DOHH2 (cell line): ENCODE results near the gene USP32.
A peak's percentile ranks its signal among the peaks of the same experiment; 100 is the strongest.

Experiments used
- H3F3A ChIP-seq: fragments of 200-600 bp; sonication (generic), shearing (Covaris generic); 2 replicates; pipeline ENCODE4 v1.6.0; 2016; ENCODE audit warnings: antibody characterized with exemption, mild to moderate bottlenecking; ENCODE audit not compliant: control insufficient read depth, insufficient read depth
- H3K27ac ChIP-seq: fragments of 200-600 bp; sonication (generic); 2 replicates; pipeline ENCODE4 v1.5.1; 2014; ENCODE audit warnings: low read depth, mild to moderate bottlenecking, low read length, moderate library complexity
- H3K27me3 ChIP-seq: fragments of 200-600 bp; sonication (generic); 2 replicates; pipeline ENCODE4 v1.6.1; 2014; ENCODE audit warnings: mild to moderate bottlenecking, low read length, mixed read lengths; ENCODE audit not compliant: control insufficient read depth
- H3K36me3 ChIP-seq: fragments of 200-600 bp; sonication (generic); 2 replicates; pipeline ENCODE4 v1.6.1; 2014; ENCODE audit warnings: mild to moderate bottlenecking, low read length, moderate library complexity, mixed read lengths; ENCODE audit not compliant: control insufficient read depth
- H3K4me1 ChIP-seq: fragments of 200-600 bp; sonication (generic); 2 replicates; pipeline ENCODE4 v1.6.1; 2014; ENCODE audit warnings: mild to moderate bottlenecking, low read length, mixed read lengths; ENCODE audit not compliant: control insufficient read depth
- H3K4me2 ChIP-seq: fragments of 200-600 bp; sonication (generic); 2 replicates; pipeline ENCODE4 v1.6.0; 2014; ENCODE audit warnings: mild to moderate bottlenecking, low read length, moderate library complexity
- H3K4me3 ChIP-seq: fragments of 200-600 bp; sonication (generic); 2 replicates; pipeline ENCODE4 v1.5.1; 2014; ENCODE audit warnings: mild to moderate bottlenecking, low read length, mixed read lengths
- H3K79me2 ChIP-seq: fragments of 200-600 bp; sonication (generic); 2 replicates; pipeline ENCODE4 v1.6.1; 2014; ENCODE audit warnings: mild to moderate bottlenecking, low read length, mixed read lengths; ENCODE audit not compliant: control insufficient read depth
- H3K9me2 ChIP-seq: fragments of 200-600 bp; sonication (generic); replicated peaks from 2 replicates; pipeline ENCODE4 v1.6.1; 2014; ENCODE audit warnings: mild to moderate bottlenecking, low read length, mixed read lengths; ENCODE audit not compliant: control insufficient read depth
- H3K9me3 ChIP-seq: fragments of 200-600 bp; sonication (generic); 2 replicates; pipeline ENCODE4 v1.6.1; 2014; ENCODE audit warnings: antibody characterized with exemption, low read length, mixed read lengths; ENCODE audit not compliant: control insufficient read depth, insufficient read depth
- H4K20me1 ChIP-seq: fragments of 200-600 bp; sonication (generic); 2 replicates; pipeline ENCODE4 v1.6.0; 2014; ENCODE audit warnings: low read depth, mild to moderate bottlenecking, antibody characterized with exemption, low read length, moderate library complexity; ENCODE audit not compliant: control insufficient read depth, insufficient read depth
- CTCF ChIP-seq: fragments of 200-600 bp; sonication (generic); IDR thresholded peaks from one replicate; pipeline ENCODE4 v1.5.1; 2014; ENCODE audit warnings: antibody characterized with exemption, mild to moderate bottlenecking, low read depth, low read length; ENCODE audit not compliant: poor library complexity, severe bottlenecking
- EZH2phosphoT487 ChIP-seq: fragments of 200-600 bp; sonication (generic); IDR thresholded peaks from 2 replicates; pipeline ENCODE4 v1.6.1; 2017; ENCODE audit warnings: borderline replicate concordance, mild to moderate bottlenecking, antibody characterized with exemption, low read length, moderate library complexity, mixed read lengths

USP32 gene

GRCh38 chr17:60398227-60398959 is 6.5 kb upstream of the USP32 start:
- no peaks in the 10 kb centered on the region for H3K9me2 ChIP-seq
- no peaks in the 10 kb centered on the region for H3K36me3 ChIP-seq
- peak overlapping the region; percentile 23; the same call in 1 of the 2 replicates for H3K4me2 ChIP-seq
- TF ChIP-seq EZH2phosphoT487 = no peak
- peaks cover 16% of the 10 kb centered on the region for H3K27me3 ChIP-seq
- no peak overlapping the region for H3K4me3 ChIP-seq
- no peaks in the 10 kb centered on the region for H3K79me2 ChIP-seq
- H3F3A ChIP-seq = peaks cover 18% of the 10 kb centered on the region
- H4K20me1 ChIP-seq = no peaks in the 10 kb centered on the region
- H3K4me1 ChIP-seq = peaks cover 19% of the 10 kb centered on the region
- H3K9me3 ChIP-seq = no peaks in the 10 kb centered on the region
- no peak overlapping the region for H3K27ac ChIP-seq

DNA sequence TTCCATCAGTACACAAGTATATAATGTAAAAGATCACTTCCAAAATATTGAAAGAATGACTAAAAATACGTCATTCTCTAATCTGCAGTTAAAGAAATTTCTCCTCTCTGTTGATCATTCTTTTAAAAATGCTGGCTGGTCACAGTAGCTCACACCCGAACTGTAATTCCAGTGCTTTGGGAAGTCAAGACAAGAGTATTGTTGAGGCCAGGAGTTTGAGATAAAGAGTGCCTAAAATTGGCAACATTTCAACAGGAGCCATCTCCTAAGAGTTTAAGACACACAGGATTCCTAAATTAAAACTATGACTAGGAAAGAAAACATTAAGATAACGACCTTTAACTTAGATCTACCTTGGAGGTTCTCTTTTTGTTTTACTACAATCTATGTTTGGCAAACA is 4.5 kb upstream of the USP32 start:
- H3K4me3 ChIP-seq = no peak overlapping the region
- no peak for TF ChIP-seq CTCF
- TF ChIP-seq EZH2phosphoT487 = no peak
- H3F3A ChIP-seq = peaks cover 25% of the 10 kb centered on the region
- peaks cover 4% of the 10 kb centered on the region; the same call in 1 of the 2 replicates for H3K36me3 ChIP-seq
- no peaks in the 10 kb centered on the region for H3K9me3 ChIP-seq
- peaks cover 12% of the 10 kb centered on the region for H3K27me3 ChIP-seq
- H4K20me1 ChIP-seq = no peaks in the 10 kb centered on the region
- peaks cover 10% of the 10 kb centered on the region for H3K79me2 ChIP-seq
- no peak overlapping the region for H3K27ac ChIP-seq
- peaks cover 26% of the 10 kb centered on the region for H3K4me1 ChIP-seq
- H3K4me2 ChIP-seq = no peak overlapping the region
- no peaks in the 10 kb centered on the region for H3K9me2 ChIP-seq

- Histone ChIP-seq H3K4me2 (no peak overlapping the region), H3K27ac (no peak overlapping the region), H3K4me3 (no peak overlapping the region), H3K9me3 (no peaks in the 10 kb centered on the region), H3K36me3 (peaks cover 4% of the 10 kb centered on the region; the same call in 1 of the 2 replicates), H3K27me3 (peaks cover 12% of the 10 kb centered on the region), H4K20me1 (no peaks in the 10 kb centered on the region), H3K4me1 (peaks cover 30% of the 10 kb centered on the region), H3K79me2 (peaks cover 19% of the 10 kb centered on the region), H3K9me2 (no peaks in the 10 kb centered on the region), H3F3A (peaks cover 25% of the 10 kb centered on the region)
- TF ChIP-seq EZH2phosphoT487 = no peak
- no peak for TF ChIP-seq CTCF
Observed at GRCh38 chr17:60395508-60396065, 3.7 kb upstream of the USP32 start.
